ENCODE data around the gene PIP5K1C.
A peak's percentile ranks its signal among the peaks of the same experiment; 100 is the strongest.

Gene PIP5K1C

GRCh38 chr19:3691726-3692125, 8.5 kb downstream of the PIP5K1C start:
- H3K27ac ChIP-seq = no peak overlapping the region
- TF ChIP-seq CTCF (conservative IDR thresholded peaks at IDR 0.05) = no peak

- no peak for TF ChIP-seq CTCF (conservative IDR thresholded peaks at IDR 0.05)
- no peak overlapping the region for H3K27ac ChIP-seq
These were observed 8.9 kb downstream of the PIP5K1C start for GRCh38 chr19:3691372-3691716.

GRCh38 chr19:3690551-3691371, 9.5 kb downstream of the PIP5K1C start:
- no peak for TF ChIP-seq CTCF (conservative IDR thresholded peaks at IDR 0.05)
- no peak overlapping the region for H3K27ac ChIP-seq

- H3K27ac ChIP-seq = peak overlapping the region; percentile 53
- no peak for TF ChIP-seq CTCF (conservative IDR thresholded peaks at IDR 0.05)
These were observed 12.2 kb downstream of the PIP5K1C start for GRCh38 chr19:3687774-3688706.

GRCh38 chr19:3687393-3687773, 12.9 kb downstream of the PIP5K1C start:
- peak overlapping the region; percentile 53 for H3K27ac ChIP-seq
- no peak for TF ChIP-seq CTCF (conservative IDR thresholded peaks at IDR 0.05)

- H3K27ac ChIP-seq = no peak overlapping the region
- TF ChIP-seq CTCF (conservative IDR thresholded peaks at IDR 0.05) = no peak
These were observed 15.4 kb downstream of the PIP5K1C start for GRCh38 chr19:3684817-3685410.

Data from VCaP (cell line).